Thoracic aorta (tissue), 2 donors: Measurements from ENCODE around the gene ANKRD11. TPM values are rescaled to one million over a fixed set of nuclear protein-coding genes. Genes with fewer than 3 reads are reported as not detected.
"Not testable (repeated sequence)": the region's sequence is repeated elsewhere in the genome, so short reads cannot be mapped to it uniquely, and the experiment has no call there.

ENCODE experiments used
- ATAC-seq: fragments of 150-250 bp; one replicate; pipeline ENCODE4 v1.8.0; 2017; ENCODE audit warnings: low read depth; ENCODE audit not compliant: insufficient number of reproducible peaks, low FRiP score
- DNase-seq: peaks from one replicate; pipeline ENCODE4 v3.0.0-alpha.2; 2020; ENCODE audit warnings: low spot score
- H3K27ac ChIP-seq, 2 donors: fragments of 200-600 bp; sonication (generic); 1 replicate in 1 of 2; 2 replicates in 1 of 2; pipeline ENCODE4 v1.5.1; 2016; ENCODE audit warnings: mild to moderate bottlenecking in 2 of 2, moderate library complexity in 2 of 2
- H3K27me3 ChIP-seq: fragments of 200-600 bp; sonication (generic); replicated peaks from 2 replicates; pipeline ENCODE4 v1.6.0; 2016; ENCODE audit warnings: mild to moderate bottlenecking; ENCODE audit not compliant: insufficient read depth
- H3K36me3 ChIP-seq: fragments of 200-600 bp; sonication (generic); one replicate; pipeline ENCODE4 v1.5.1; 2016
- H3K4me1 ChIP-seq, 2 donors: fragments of 200-600 bp; sonication (generic); 1 replicate in 1 of 2; 2 replicates in 1 of 2; pipeline versions ENCODE4 v1.5.1 to v1.6.0; 2016; ENCODE audit warnings: low read depth in 2 of 2, mild to moderate bottlenecking in 1 of 2; ENCODE audit not compliant: control insufficient read depth in 1 of 2
- H3K4me3 ChIP-seq: fragments of 200-600 bp; sonication (generic); 2 replicates; pipeline ENCODE4 v1.5.1; 2016; ENCODE audit warnings: mild to moderate bottlenecking
- H3K9me3 ChIP-seq: fragments of 200-600 bp; sonication (generic); 2 replicates; pipeline ENCODE4 v1.5.1; 2016
- total RNA-seq, 2 donors: library from RNA; depleted of rRNA; stranded (reverse); fragments of >200 nt; gene quantifications; one replicate each; pipeline versions ENCODE4 v1.1.0 to v1.2.3, GENCODE V29; 2016
- TF ChIP-seq, protein P1 (sequence below): fragments of 200-600 bp; sonication (generic); IDR thresholded peaks from one replicate; pipeline ENCODE4 v1.5.1; 2019; ENCODE audit warnings: antibody characterized with exemption

ANKRD11 gene
- total RNA-seq, 2 donors from 2014 or later, result 125 to 129 TPM

GRCh38 chr16:89332243-89332901 lies 158.0 kb downstream of the ANKRD11 start:
- no peaks in the 10 kb centered on the region for H3K36me3 ChIP-seq
- ATAC-seq, result no peak
- H3K4me1 ChIP-seq, result peaks cover 43 to 45% of the 10 kb centered on the region in 2 donors
- no peak overlapping the region for H3K4me3 ChIP-seq
- no peaks in the 10 kb centered on the region for H3K27me3 ChIP-seq
- DNase-seq, result no peak
- TF ChIP-seq, protein P1, sequence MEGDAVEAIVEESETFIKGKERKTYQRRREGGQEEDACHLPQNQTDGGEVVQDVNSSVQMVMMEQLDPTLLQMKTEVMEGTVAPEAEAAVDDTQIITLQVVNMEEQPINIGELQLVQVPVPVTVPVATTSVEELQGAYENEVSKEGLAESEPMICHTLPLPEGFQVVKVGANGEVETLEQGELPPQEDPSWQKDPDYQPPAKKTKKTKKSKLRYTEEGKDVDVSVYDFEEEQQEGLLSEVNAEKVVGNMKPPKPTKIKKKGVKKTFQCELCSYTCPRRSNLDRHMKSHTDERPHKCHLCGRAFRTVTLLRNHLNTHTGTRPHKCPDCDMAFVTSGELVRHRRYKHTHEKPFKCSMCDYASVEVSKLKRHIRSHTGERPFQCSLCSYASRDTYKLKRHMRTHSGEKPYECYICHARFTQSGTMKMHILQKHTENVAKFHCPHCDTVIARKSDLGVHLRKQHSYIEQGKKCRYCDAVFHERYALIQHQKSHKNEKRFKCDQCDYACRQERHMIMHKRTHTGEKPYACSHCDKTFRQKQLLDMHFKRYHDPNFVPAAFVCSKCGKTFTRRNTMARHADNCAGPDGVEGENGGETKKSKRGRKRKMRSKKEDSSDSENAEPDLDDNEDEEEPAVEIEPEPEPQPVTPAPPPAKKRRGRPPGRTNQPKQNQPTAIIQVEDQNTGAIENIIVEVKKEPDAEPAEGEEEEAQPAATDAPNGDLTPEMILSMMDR, result no peak
- no peak overlapping the region for H3K27ac ChIP-seq
- H3K9me3 ChIP-seq, result no peaks in the 10 kb centered on the region

DNA sequence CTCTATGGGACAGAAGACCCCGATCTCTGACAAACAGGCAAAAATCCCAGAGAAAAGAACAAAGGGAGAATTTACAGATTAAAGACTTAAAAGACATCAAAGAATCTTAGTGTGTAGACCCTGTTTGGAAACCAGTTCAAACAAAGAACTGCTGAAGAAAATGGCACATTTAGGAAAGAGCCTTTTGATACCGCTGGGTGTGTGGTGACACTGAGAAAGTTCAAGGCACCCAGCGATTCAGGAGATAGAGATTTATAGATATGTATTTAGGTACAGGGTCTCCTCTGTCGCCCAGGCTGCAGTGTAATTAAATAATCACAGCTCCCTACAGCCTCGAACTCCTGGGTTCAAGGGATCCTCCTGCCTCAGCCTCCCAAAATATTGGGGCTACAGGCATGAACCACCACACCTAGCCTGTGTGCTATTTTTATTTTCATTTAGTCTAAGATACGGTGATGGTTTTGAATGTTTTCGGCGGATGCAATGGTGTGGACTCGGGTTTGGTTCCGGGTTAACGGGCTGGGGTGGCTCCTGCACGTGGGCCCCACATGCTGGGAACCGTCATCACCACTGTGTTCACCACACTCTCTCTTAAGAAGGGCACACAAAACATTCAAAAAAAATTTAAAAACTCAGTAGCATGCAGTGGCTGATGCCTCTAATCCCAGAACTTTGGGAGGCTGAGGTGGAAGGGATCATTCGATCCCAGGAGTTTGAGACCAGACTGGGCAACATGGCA lies 158.8 kb downstream of the ANKRD11 start:
- ATAC-seq, result no peak
- H3K36me3 ChIP-seq, result no peaks in the 10 kb centered on the region
- no peaks in the 10 kb centered on the region for H3K9me3 ChIP-seq
- no peak overlapping the region for H3K4me3 ChIP-seq
- no peaks in the 10 kb centered on the region for H3K27me3 ChIP-seq
- TF ChIP-seq, protein P1, result no peak
- peaks cover 46 to 48% of the 10 kb centered on the region in 2 donors for H3K4me1 ChIP-seq
- DNase-seq, result no peak
- no peak overlapping the region for H3K27ac ChIP-seq

DNA sequence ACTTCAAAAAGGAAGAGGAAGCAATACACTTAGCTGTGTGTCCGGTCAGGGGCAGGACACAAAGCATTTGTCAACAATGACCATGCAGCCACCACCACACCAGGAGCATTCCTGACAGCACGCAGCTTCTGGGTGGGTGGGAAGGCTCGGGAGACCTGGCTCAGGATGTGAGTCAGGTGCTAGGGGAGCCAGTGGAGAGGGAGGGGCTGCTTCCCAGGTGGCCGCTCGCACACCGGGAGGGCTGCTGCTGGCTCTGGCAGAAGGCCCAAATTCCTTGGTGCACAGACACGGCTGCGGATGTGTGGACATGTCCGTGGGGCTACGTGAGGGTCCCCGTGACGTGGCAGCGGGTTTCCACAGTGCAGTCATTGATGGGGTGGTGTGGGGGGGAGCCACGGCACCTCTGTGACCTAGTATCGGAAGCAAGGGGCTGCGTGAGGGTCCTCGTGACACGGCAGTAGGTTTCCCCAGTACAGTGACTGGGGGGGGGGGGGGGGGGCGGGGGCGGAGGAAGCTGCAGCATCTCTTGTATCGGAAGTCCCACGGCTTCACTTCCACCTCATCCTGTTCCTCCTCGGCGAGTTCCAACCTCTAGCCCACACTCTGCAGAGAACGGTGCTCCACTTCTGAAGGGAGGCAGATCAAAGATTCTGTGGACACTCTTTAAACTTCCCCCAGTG lies 160.0 kb downstream of the ANKRD11 start:
- Histone ChIP-seq H3K27me3 (no peaks in the 10 kb centered on the region), H3K27ac (no peak overlapping the region), H3K4me1 (peaks cover 48 to 49% of the 10 kb centered on the region in 2 donors), H3K4me3 (no peak overlapping the region), H3K9me3 (no peaks in the 10 kb centered on the region), H3K36me3 (no peaks in the 10 kb centered on the region)
- ATAC-seq, result no peak
- no peak for DNase-seq
- TF ChIP-seq, protein P1, result no peak

GRCh38 chr16:89329830-89330176 lies 160.6 kb downstream of the ANKRD11 start:
- not testable (repeated sequence) for ATAC-seq, DNase-seq, H3K4me3 ChIP-seq, H3K9me3 ChIP-seq, H3K27ac ChIP-seq, H3K27me3 ChIP-seq, H3K36me3 ChIP-seq
- peaks cover 48% of the 10 kb centered on the region in 2 donors for H3K4me1 ChIP-seq

GRCh38 chr16:89328412-89329400 lies 161.7 kb downstream of the ANKRD11 start:
- not testable (repeated sequence) for H3K27ac ChIP-seq, H3K4me3 ChIP-seq, H3K9me3 ChIP-seq, ATAC-seq, DNase-seq, H3K36me3 ChIP-seq, H3K27me3 ChIP-seq
- H3K4me1 ChIP-seq, result peaks cover 38 to 48% of the 10 kb centered on the region in 2 donors
